Iris pigment epithelial cell (primary cell): ENCODE results near the gene SCNN1B.
"Not testable (repeated sequence)": the region's sequence is repeated elsewhere in the genome, so short reads cannot be mapped to it uniquely, and the experiment has no call there.

ENCODE experiments used
- DNase-seq: peaks from one replicate; pipeline ENCODE4 v3.0.0-alpha.2; 2011; ENCODE audit warnings: low read depth

Gene SCNN1B

DNA sequence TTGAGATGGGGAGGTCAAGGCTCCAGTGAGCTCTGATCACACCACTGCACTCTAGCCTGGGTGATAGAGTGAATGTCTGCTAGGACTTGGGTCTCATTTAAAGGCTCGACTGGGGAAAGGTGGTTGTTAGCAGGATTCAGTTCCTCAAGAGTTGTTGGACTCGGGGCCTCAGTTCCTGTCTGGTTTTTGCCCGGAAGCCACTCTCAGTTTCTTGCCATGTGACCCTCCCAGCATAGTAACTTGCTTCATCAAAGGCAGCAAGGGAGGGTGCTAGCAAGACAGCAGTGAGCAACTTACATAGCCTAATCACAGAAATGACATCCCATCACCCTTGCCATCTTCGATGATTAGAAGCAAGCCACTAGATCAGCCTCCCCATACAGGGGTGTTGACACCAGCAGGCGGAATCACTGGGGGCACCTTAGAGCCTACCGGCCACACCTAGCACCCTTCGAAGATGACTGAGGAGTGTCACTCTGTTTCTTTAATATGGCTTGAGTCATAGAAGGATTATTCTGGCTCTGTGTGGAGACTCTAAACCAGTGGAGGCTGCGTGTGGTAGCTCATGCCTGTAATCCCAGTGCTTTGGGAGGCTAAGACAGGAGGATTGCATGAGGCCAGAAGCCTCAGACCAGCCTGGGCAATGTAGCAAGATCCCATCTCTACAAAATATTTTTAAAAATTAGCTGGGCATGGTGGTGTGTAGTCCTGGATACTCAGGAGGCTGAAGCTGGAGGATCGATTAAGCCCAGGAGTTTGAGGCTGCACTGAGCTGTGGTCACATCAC, 13.2 kb upstream of the SCNN1B start:
- DNase-seq: no peak

DNA sequence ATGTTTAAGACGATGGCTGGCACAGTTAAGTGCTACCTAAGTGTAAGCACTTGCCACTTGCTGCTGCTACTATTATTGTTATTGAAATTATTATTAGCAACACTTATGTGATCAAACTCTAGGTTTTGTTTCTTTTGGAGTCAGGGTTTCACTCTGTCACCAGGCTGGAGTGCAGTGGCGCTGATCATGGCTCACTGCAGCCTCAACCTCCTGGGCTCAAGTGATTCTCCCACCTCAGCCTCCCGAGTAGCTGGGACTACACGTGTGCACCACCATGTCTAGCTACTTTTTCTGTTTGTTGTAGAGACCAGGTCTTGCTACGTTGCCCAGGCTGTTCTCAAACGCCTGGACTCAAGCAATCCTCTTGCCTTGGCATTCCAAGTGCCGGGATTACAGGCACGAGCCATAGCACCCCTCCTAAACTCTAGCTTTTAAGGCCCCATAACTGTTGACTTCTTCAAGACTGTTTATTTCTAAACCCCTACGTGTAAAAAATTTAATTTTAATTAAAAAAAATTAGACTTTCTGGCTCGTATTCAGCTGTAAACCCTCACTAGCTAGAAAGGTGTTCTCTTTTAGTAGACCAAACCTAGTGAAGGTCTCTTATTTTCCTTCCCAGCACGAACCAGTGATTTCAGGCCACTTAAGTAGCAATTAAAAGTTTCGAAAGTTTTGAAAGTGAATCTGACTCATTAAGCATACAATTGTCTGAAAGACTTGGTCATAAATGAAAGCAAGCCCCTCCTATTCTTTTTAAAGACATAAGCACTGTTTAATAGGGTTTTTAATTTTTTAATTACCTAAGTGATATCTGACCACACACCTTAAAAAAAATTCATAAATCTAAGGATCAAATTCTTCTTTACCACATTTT, 11.7 kb upstream of the SCNN1B start:
- DNase-seq: no peak

GRCh38 chr16:23293016-23293415, 9.1 kb upstream of the SCNN1B start:
- no peak for DNase-seq

DNA sequence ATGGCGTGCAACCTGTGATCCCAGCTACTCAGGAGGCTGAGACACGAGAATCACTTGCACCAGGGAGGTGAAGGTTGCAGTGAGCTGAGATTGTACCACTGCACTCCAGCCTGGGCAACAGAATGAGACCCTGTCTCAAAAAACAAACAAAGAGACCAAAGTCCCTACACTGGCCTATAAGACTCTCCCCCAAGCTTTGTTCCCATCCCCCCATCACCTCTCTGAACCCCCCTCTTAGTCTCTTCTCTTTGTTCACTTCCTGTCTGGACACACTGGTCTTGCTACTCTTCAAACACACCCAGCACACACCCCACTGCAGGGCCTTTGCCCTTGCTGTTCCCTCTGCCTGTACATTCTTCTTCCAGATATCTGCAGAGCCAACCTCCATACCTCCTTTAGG, 7.8 kb upstream of the SCNN1B start:
- DNase-seq: no peak

DNA sequence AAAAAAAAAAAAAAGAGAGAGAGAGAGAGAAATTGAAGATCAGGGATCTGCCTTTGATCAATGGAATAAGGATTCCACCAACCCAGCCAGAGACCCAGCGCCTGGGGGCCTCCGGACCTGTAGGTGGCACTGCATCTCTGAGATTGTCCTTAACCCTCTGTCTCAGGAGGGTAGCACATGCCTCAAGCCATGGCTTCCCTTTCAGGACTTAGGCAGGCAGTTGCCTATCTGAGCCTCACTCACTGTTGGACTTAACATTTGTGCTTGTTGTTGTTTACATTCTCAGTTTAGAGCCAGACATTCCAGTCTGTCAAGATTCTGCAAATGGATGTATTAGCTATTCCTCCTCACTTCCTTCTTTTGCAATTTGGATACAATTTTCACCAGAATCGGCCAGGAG, 5.1 kb upstream of the SCNN1B start:
- DNase-seq: no peak

DNA sequence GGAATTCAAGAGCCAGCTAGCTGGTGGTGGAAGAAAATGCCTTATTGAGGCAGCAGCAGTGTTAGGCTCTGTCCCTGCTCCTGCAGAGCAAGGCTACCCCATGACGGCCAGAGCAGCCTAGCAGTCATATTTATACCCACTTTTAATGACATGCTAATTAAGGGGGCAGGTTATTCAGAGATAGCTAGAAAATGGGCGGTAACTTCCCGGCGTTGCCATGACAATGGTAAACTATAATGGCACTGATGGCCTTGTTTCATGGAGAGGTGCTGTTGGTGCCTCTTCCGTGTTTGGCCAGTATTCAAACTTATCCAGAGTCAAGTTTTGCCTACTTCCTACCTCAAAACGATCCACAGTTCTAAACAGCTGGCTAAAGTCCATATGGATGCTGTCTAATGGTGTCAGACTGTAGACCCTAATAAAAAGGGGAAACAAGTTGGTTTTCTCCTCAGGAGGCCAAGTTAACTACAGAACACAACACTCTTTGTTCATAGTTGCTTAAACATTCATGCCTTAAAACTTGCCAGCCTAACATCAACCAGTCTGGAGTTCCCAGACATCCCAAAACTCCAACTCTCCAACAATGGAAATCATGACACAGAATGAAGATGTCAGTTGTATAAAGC, 3.7 kb upstream of the SCNN1B start:
- DNase-seq: no peak

- not testable (repeated sequence) for DNase-seq
Observed at GRCh38 chr16:23299815-23300214, 2.3 kb upstream of the SCNN1B start.

- no peak for DNase-seq
Observed at GRCh38 chr16:23301251-23302044, 654 bp upstream of the SCNN1B start.

- DNase-seq: no peak
Observed at GRCh38 chr16:23303685-23304084, 1.6 kb downstream of the SCNN1B start.

DNA sequence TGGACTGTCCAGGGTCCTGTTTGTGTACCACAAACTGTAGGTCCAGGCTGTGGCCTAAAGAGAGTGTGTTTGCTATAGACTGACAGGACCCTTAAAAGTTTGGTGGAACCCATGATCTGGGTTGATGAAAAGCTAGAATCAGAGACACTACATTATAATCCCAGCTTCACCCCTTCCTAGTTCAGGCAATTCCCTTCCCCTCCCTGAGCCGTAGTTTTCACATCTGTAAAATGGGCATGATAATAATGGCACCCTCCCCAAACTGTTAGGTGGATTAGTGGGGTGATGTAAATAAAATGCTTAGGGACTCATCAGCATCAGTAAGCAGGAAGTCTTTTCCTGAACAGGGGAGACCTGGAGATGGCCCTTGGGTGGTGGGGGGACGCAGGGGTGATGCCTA, 2.5 kb downstream of the SCNN1B start:
- DNase-seq: no peak

- DNase-seq: no peak
Observed at GRCh38 chr16:23306199-23307100, 4.3 kb downstream of the SCNN1B start.

DNA sequence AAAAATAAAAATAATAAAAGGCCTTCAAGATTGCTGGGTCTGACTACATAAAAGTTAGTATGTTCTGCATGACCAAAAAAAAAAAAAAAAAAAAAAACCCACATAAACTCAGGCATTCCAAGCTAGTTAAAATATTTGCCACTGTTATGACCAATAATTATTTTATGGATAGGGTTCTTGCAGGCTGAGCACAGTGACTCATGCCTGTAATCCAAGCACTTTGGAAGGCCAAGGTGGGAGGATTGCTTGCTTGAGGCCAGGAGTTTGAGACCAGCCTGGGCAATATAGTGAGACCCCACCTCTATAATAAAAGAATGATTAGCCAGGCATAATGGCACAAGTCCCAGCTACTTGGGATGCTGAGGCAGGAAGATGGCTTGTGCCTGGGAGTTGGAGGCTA, 8.1 kb downstream of the SCNN1B start:
- DNase-seq: no peak

DNA sequence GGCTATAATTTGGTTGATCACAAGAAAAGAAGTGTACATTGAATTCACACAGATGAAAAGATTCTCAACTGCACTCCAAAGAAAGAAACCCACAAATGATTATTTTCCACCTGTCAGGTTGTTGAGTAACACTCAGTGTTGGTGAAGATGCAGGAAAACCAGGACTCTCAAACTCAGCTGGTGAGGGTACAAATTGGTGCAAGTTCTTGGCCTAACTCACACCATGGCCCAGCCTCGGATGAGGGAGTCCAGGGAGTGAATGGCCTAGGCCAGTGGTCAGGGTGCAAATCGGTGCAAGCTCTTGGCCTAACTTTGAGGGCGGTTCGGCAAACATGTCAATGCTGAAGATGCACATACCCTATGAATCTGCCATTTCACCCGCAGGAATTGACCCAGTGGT, 8.6 kb downstream of the SCNN1B start:
- DNase-seq: no peak

- no peak for DNase-seq
Observed at GRCh38 chr16:23316232-23316631, 14.1 kb downstream of the SCNN1B start.

GRCh38 chr16:23316634-23317265, 14.6 kb downstream of the SCNN1B start:
- DNase-seq: no peak

- no peak for DNase-seq
Observed at GRCh38 chr16:23317266-23317661, 15.2 kb downstream of the SCNN1B start.

DNA sequence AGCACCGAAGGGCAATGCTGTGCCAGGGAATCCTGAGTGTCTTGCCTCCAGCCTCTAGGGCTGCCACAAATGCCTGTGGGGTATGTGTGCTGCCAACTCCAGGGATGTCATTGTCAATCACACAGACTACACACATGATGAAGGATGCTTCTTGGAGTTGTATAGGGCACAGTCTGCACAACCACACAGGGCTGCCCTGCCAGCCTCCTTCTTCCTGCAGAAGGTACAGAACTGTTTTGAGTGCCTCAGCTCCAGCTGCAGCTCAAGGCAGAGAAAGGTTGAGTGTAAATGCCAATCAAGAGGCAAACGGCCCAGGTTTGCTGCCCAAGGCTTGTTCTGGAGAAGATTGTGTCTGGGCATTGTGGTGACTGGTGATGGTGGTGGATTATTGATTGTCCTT, 15.6 kb downstream of the SCNN1B start:
- DNase-seq: no peak

DNA sequence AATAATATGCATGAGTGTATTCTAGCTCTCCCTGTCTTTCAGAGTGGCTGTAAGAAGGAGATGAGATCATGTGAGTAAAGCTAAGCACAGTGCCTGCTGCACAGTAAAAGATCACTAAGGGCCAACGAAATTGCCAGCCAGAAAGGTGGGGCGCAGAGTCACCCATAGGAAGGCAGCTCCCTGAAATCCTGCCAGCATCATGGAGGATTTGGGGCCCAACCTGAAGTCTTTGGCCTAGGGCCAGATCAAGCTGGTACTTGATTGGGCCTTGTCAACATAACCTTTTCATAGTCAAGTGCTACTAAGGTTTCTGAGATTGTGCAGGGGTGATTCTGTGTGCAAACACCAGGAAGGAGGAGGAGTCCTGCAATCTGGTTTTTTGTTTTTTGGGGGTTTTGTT, 16.5 kb downstream of the SCNN1B start:
- no peak for DNase-seq

DNA sequence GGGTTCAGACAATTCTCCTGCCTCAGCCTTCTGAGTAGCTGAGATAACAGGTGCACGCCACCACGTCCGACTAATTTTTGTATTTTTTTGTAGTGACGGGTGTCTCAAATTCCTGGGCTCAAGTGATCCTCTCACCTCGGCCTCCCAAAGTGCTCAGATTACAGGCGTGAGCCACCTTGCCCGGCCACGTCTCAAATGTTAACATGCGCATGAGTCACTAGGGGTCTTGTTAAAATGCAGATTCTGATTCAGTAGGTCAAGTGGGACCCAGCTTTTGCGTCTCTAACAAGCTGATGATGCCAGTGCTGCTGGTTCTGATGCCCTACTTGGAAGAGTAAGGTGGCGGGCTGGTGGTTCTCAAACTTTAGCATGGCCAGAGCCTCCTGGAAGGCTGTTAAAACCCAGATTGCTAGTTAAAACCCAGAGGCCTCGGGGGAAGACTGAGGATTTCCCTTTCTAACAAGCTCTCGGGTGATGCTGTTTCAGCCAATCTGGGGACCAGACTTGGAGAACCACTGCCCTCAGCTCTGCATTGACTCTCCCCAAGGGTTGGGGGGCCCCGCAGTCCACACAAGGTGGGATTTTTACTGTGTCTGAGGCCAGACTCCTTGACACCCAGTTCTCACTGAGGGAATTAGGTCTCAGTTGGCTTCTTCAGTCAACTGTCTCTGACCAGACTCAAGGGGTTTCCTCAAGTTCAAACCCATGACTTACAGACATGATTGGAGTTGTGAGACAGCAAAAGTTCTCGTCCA, 17.9 kb downstream of the SCNN1B start:
- DNase-seq: no peak

GRCh38 chr16:23320693-23321092, 18.6 kb downstream of the SCNN1B start:
- DNase-seq: no peak
